Forelimb muscle (tissue), 1 donor: ENCODE data around the gene CAP2. TPM values are rescaled to one million over a fixed set of nuclear protein-coding genes. Genes with fewer than 3 reads are reported as not detected.

Experiments used
- DNase-seq: peaks from one replicate; pipeline ENCODE4 v3.0.0-alpha.2; 2013; ENCODE audit warnings: low read depth
- polyA plus RNA-seq: library from polyadenylated mRNA; unstranded; fragments of 120-200 nt; gene quantifications from one replicate; pipeline ENCODE4 v1.2.1, GENCODE V29; 2013; ENCODE audit not compliant: insufficient read length

CAP2 gene, protein sequence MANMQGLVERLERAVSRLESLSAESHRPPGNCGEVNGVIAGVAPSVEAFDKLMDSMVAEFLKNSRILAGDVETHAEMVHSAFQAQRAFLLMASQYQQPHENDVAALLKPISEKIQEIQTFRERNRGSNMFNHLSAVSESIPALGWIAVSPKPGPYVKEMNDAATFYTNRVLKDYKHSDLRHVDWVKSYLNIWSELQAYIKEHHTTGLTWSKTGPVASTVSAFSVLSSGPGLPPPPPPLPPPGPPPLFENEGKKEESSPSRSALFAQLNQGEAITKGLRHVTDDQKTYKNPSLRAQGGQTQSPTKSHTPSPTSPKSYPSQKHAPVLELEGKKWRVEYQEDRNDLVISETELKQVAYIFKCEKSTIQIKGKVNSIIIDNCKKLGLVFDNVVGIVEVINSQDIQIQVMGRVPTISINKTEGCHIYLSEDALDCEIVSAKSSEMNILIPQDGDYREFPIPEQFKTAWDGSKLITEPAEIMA
- polyA plus RNA-seq, result 203 TPM

DNA sequence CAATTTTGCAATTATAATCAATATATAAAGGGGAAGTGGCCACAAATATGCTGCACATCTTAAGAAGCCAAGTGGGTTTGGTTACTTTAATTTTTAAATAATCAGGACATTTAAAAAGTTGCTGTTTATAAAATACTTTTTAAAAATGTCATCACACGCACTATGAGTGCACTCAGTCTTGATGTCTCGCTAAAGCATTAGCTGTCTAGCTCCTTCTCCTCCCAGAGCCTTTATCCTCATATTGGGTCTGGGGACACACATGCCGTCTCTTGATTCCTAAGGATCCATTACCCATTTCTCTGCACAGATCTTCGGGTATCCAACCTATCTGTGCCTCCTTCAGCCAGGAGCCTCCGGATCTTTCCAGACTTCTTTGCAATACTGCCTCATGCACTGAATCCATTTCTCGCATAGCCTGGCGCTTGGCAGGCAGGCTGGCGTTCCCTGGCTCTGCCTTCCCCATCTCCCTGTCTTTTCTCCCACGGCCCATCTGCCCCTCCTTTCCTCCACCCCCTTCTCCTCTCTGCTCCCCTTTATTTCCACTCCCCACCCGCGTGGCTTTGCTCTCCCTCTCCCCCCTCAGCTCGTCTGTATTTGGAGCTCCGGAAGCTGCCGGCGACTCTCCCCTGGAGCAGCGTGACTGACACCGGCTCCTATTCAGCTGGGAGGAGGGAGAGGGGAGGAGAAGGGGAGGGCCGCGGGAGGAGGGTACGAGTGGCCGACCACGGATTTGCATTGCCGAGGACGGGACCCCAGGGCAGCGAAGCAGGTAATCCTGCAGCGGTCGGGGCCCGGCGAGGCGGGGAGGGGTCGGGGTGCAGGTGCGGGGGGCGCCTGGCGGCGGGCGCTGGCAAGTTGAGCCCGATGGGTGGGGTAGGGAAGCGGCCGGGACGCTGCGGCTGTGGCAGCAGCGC, at the start of gene CAP2:
CAP2 (plus strand) TSS at position 618 of the 914 bp plus-strand sequence. CDS start 27,961 bp downstream, outside the sequence.
- no peak for DNase-seq

DNA sequence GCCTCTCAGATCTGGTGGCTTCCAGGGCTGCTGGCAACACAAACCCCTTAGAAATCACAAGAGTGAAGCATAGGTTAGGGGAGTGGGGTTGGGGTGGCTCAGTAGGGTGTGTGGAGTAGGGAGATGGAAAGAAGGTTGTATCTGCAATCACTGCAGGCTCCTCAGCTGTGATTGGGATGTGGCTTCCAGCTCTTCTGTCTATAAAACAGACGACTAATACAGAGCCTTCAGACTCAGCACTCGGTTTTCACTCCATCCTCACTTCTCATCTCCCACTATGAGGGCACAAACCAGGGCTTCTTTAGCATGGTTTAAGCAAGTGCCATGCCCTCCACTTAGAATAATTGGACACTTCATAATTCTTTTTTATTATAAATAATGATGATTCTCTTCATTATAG, 46.4 kb upstream of the CAP2 start:
- DNase-seq, result no peak

DNA sequence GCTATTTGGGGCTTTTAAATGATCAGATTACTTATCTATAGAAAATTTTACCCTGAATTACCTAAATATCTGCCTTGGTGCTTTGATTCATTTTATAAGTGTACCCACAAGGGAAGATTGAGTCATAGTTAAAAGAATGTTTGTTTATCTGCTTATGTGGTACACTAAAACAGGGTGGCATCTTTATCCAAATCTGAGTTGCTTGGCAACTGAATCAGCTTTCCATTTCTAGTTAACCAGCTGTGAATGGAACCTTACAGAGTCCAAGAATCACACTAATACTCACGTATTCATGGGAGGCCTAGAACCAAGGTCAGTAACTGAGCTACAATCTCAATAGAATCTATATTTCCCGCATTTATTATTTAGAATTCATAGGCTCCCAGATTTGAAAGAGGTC, 44.0 kb upstream of the CAP2 start:
- DNase-seq, result no peak

DNA sequence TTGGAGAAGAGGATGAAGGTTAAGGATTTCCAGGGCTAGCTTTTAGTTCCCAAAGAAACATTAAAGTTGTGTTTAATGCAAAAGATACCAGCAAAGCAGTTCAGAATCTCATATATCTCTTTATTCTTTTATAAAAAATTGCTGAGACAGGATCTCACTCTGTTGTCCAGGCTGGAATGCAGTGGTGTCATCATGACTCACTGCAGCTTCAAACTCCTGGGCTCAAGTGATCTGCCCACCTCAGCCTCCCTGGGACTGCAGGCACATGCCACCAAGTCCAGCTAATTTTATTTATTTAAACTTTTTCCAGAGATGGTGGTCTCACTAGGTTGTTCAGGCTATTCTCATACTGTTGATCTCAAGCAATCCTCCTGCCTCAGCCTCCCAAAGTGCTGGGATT, 41.1 kb upstream of the CAP2 start:
- DNase-seq, result no peak

DNA sequence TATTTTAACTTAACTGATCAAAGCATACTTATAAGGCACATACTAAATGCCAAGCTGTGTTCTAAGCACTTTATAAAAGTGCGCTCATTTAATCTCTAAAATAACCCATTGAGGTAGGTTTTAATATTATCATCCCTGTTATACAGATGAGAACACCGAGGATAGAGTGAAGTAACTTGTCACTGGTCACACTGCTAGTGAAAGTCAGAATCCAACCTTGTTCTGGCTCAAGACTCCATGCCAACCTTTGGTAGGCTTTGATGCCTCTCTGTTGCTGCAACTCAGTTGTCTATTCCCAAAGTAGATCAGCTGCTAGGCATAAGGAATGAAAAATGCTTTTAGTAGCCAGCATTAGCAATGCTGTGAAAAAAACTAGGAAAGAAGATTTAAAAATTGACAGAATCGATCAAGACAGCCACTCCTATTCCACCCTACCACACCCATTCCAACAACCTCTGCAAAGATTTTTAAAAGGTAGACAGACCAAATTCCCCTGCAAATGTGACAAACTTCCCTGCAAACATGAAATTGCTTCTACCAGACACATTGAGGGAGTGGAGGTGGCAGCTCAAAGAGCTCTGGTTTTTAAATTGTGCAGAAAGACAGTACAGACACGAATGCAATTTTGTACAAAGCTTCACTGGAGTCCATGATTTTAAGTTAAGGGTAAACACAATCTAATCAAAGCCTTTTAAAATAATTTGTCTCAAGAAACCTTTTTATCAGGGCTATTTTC, 39.8 kb upstream of the CAP2 start:
- DNase-seq, result no peak

DNA sequence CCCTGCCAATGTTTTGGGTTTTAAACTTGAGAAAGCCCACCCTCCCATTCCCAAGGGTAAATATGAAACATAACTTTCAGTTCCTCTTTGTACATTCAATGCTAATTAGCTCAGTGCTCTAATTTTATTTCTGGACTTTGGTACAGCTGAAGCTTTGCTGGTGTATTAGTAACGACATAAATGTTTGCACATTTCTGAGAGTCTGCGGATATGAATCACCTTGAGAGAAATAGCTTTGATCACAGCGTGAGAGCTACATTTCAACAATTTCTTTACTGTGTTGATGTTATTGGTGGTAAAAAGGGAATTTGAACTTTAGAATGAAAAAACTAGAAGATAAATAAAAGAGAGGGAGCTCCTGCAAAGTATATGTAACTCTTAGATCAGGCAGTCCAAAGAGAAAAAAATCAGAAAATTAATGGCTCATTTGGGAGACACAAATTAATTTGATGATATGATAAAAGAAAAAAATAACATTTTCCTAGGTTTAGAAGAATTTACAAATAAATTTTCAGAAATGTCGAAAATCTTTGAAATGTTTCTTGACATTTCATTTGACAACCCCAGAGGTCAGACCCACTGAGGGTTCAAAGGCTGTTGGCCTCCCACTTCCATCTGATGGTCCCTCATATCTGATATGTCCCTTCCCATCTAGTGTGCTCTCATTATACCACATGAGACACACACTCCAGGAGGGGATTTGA, 38.5 kb upstream of the CAP2 start:
- DNase-seq, result no peak

DNA sequence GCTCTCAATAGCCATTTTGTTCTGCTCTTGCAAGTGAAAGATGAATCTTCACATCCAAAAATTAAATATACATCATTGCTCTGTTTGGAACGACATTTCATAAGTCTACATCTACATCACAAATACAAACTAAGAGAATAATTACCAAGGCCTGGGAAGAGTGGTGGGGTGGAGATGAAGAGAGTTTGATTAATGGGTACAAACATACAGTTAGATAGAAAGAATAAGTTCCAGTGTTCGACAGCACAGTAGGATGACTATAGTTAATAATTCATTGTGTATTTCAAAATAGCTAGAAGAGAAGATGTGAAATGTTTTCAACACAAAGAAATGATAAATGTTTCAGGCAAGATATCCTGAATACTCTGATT, 38.0 kb upstream of the CAP2 start:
- no peak for DNase-seq

DNA sequence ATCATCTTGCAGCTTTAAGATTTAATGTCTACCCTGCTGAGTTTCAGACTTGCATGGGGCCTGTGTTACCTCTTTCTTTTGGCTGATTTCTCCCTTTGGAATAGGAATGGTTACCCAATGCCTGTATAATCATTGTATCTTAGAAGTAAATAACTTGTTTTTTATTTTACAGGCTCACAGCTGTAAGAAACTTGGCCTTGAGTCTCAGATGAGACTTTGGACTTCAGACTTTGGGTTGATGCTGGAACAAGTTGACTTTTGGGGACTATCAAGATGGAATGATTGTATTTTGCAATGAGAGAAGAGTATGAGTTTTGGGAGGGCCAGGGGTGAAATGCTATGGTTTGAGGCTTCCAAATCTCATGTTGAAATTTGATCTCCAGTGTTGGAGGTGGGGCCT, 34.9 kb upstream of the CAP2 start:
- DNase-seq, result no peak

DNA sequence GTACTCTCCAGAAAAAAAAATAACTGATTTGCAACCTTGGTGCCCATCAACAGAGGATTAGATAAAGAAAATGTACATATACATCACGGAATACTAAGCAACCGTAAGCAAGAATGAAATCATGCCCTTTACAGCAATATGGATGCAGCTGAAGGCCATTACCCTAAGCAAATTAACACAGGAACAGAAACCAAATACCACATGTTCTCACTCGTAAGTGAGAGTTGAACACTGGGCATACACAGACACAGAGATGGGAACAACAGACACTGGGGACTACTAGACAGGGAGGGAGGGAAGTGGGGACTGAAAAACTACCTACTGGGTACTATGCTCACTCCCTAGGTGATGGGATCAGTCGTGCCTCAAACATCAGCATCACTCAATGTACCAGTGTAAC, 32.8 kb upstream of the CAP2 start:
- no peak for DNase-seq

DNA sequence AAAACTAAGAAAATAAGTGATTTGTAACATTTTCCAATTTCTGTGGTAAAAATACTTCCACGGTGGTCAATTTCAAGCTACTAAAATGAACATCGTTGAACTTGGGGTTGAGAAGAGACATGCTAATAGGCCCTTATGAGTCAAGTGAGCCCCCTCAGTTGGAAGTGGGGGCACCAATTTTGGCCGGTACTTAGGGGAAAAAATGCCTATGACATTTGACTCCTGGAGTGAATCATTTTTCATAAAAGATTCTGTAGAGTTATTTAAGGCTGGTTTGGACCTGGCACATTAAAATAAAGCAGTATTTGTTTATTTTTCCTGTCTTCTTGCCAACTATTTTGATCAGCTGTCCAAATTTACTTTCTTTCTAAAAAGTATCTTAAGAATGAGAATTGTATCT, 32.4 kb upstream of the CAP2 start:
- DNase-seq, result no peak

DNA sequence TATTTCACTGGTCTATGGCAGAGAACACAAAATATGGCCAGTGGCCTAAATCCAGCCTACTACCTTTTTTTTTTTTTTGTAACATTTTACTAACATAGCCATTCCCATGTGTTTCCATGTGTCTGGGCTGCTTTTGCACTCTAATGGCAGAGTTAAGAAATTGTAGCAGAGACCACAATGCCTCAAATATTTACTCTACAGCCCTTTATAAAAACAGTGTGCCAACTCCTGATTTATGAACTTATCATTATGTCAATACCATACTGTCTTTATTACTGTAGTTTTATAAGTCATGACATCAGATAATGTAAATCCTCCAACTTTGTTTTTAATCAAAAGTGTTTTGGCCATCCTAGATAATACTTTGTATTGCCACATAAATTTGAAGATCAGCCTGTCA, 27.4 kb upstream of the CAP2 start:
- no peak for DNase-seq

DNA sequence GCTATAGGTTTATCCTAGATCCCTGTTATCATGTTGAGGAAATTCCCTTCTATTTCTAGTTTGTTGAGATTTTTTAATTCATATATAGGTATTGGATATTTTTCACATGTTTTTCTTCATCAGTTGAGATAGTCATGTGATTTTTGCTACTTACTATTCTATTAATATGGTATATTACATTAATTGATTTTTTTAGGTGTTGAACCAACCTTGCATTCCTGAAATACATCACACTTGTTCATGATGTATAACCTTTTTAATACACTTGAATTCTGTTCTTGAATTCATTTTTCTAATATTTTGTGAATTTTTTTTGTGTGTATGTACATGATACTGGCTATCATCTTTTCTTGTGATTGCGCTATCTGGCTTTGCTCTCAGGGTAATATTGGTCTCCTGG, 25.5 kb upstream of the CAP2 start:
- no peak for DNase-seq

DNA sequence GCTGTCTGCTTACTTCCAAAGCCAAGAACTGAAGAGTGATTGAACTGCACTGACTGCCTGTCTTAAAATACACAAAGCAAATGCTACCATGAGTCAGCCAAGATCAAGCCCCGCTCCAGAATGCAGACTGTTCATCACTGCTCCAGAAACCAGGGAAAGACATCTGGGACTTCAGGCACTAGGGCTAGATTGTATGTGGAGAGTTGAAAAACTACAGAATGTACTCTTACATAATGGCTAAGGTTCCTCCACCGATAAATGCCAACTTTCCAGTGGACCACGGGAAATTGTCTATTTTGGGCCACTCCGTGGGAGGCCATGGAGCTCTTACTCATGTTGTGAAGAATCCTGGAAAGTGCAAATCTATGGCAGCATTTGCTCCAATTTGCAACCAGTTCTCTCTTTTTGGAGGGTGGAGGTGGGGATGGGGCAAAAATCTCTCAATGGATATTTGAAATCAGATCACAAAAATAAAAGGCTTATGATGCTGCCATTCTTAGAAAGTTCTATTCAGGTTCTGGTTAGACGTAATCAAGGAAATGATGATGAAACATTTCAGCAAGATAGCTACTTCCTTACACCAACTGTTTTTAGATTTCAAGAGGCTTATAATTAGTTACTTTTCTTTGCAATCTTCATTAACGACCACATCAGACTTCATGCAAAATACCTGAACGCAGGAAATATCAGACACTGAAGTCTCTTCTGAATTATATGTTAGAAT, 11.8 kb upstream of the CAP2 start:
- DNase-seq, result no peak

DNA sequence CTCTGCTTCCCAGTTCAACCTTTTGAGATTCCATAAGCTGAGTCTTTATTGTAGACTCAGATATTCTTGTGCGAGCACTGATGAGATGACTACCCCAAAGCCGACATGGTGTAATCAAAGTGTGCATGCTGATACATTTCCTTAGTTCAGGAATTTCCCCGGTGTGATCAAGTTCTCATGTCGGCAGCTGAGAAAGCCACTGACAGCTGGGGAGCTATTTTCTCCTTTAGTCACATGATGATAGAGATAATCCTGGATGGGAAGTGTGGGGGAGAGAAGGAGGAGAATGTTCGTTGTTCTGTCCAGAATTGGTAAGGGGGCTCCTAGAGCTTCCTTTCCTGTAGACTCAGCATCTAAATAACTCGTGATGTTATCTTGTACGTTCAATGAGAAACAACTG, 7.7 kb upstream of the CAP2 start:
- DNase-seq, result no peak

DNA sequence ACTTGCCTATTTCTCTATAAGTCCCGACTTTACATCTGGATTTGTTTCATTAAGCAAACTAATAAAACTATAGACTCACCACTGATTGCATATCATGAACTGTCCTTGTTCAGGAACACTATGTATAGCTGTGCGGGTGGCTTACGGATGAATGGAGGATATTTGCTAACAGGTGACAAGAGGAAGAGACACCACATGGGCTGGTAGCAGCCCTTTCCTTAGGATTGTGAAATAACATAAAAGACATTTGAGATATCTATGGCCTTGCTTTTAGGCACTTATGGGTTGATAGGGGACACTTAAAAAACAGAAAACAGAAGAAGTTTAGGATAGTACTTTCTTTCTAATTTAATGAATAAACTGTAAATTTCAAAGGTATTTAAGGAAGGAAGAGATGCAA, 5.0 kb upstream of the CAP2 start:
- DNase-seq, result no peak

DNA sequence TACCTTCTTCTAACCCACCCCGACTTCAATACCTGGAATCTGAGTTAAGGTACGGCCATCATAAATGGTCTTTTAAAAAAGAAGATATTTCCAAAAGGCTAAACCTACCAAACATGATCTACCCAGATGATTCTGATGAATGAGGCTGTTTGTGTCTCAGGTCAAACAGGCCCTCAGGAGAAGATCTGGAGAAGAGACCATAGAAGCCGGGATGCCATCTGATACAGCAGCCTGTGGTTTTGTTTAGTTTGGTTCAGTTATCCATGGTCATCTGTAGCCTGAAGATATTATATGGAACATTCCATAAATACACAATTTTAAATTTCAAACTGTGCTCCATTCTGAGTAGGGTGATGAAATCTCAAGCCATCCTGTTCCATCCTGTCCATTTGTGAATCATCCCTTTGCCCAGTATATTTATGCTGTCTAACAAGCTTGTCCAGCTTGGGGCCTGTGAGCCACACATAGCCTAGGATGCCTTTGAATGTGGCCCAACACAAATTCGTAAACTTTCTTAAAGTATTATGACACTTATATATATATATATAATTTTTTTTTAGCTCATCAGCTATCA, 4.0 kb upstream of the CAP2 start:
- no peak for DNase-seq

DNA sequence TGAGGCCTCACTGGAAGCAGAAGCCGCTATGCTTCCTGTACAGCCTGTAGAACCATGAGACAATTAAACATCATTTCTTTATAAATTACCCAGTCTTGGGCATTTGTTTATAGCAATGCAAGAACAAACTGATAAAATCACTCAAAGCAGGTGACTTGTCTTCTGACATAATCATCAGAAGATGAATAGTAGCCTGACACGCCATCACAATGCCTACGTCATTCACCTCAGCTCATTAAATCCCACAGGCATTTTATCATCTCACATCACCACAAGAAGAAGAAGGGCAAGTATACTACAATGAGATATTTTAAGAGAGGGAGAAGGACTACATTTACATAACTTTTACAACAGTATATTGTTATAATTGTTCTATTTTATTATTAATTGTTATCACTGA, 3.1 kb upstream of the CAP2 start:
- no peak for DNase-seq

DNA sequence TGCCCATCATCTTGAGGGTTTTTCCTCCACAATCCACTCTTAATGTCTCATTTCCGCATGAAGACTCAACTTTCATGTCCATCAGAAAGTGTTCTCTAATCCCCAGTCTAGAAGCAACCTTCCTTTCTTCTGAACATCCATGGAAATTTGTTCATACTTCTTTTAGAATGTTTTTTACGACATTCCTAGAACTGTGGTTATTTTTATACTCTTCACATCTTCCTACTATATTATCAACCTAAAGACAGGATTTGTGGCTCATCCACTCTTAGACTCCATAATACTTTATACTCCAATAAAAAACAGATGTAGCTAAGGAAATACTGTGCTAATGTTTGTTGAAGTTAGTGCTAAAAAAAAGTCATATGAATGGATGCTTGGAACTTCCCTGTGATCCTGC, 1.4 kb upstream of the CAP2 start:
- DNase-seq, result no peak

DNA sequence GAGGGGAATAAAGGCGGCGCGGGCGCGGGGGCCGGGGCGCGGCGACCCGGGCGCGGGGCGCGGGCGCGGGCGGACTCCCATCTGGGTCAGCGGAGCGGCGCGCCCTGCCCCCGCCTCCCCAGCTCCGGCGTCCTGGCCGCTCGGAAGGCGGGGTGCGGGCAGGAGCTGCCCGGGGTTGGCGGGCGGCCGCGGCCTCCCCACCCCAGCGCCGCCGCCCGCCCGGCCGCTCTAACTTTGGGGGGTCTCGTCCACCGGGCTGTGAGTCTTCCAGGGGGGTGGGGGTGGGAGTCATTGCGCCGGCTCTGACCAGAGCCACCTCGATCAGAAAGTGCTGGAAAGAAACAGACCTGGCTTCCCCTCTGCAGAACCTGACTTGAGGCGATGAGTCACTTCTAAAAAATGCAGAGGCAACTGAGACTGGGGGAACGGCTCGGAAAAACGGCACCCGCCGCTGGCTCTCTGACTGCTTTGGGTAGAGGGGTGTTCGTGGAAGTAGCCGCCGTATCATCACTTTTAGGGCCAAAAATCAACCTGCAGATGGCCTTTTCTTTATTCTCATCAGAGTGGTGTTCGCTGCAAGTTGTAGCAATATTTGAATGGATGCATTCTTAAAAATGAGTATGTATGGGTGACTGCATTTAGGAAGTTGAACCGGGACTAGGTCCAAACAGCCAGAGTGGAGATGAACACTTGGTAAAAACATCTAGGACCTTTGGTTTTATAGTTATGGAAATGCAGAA, 667 bp downstream of the CAP2 start:
- DNase-seq, result no peak

DNA sequence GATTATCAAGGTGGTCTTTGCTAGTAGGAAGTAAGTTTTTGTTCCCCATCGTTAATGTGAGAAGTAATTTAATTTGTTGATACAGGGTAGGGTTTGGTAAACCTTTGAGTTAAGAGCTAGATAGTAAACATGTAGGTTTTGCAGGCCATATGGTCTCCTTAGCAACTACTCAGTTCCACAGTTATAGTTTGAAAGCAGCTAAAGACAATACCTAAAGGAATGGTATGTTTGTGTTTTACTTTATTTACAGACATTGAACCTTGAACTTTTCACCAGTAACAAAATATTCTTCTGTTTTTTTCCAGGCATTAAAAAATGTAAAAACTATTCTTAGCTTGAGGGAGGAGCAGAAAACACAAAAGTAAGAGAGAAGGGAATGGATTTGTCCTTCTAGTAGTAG, 1.7 kb downstream of the CAP2 start:
- DNase-seq, result no peak
